Mucosa of descending colon (tissue), 3 donors: ENCODE data around the gene ADORA2B. TPM values are rescaled to one million over a fixed set of nuclear protein-coding genes. Genes with fewer than 3 reads are reported as not detected.

ENCODE experiments used
- ATAC-seq: fragments of 200-7000 bp; cut with Tn5 transposase; one replicate; pipeline ENCODE4 v1.9.1; 2020; ENCODE audit warnings: mild to moderate bottlenecking, moderate library complexity
- DNase-seq, 3 donors: peaks; one replicate each; pipeline ENCODE4 v3.0.0-alpha.2; 2020
- H3K36me3 ChIP-seq: fragments of 200-600 bp; one replicate; pipeline ENCODE4 v1.8.0; 2021; ENCODE audit warnings: low read depth, mild to moderate bottlenecking
- H3K4me1 ChIP-seq: fragments of 200-600 bp; one replicate; pipeline ENCODE4 v1.8.0; 2021; ENCODE audit warnings: low read depth, mild to moderate bottlenecking
- H3K4me3 ChIP-seq: fragments of 200-600 bp; one replicate; pipeline ENCODE4 v1.8.0; 2021; ENCODE audit warnings: mild to moderate bottlenecking
- H3K9me3 ChIP-seq: fragments of 200-600 bp; one replicate; pipeline ENCODE4 v1.8.0; 2021; ENCODE audit warnings: mild to moderate bottlenecking
- intact Hi-C, 2 donors: fragments of 100-400 bp; cut with DNase I in 1 of 2; cut with micrococcal nuclease in 1 of 2; formaldehyde crosslinking; loops; one replicate each; pipeline versions ENCODE4 v1.11.0 to v1.11.1; 2022; cut with DNase I, micrococcal nuclease
- total RNA-seq, 3 donors: library from RNA; stranded (reverse); fragmentation: NEBNext Ultra II Directional in 2 of 3; extraction: Animal tissue kit (Norgen Biotek cat#: 25700) in 2 of 3; gene quantifications; one replicate each; pipeline versions ENCODE4 v1.2.1 to v1.2.4, GENCODE V29; 2021 to 2023
- TF ChIP-seq, protein P1 (sequence below): fragments of 200-600 bp; IDR thresholded peaks from one replicate; pipeline ENCODE4 v1.8.0; 2022; ENCODE audit warnings: antibody characterized with exemption, mild to moderate bottlenecking
- donor health status: DM: no; HTN: no; CAD: no; lungs with moderate emphysema.
- donor health status: DM: no; HTN: no; CAD: no.
- donor health status: DM: no; HTN: yes; CAD: no.

The ADORA2B gene
- total RNA-seq, 3 donors from 2014 or later: 11.9 to 32.9 (median 24.4) TPM

GRCh38 chr17:15918261-15918660 is 26.7 kb upstream of the ADORA2B start:
- Histone ChIP-seq H3K4me1 (peaks cover 4% of the 10 kb centered on the region), H3K4me3 (no peak overlapping the region), H3K9me3 (peaks cover 3% of the 10 kb centered on the region), H3K36me3 (no peaks in the 10 kb centered on the region)
- TF ChIP-seq, protein P1, sequence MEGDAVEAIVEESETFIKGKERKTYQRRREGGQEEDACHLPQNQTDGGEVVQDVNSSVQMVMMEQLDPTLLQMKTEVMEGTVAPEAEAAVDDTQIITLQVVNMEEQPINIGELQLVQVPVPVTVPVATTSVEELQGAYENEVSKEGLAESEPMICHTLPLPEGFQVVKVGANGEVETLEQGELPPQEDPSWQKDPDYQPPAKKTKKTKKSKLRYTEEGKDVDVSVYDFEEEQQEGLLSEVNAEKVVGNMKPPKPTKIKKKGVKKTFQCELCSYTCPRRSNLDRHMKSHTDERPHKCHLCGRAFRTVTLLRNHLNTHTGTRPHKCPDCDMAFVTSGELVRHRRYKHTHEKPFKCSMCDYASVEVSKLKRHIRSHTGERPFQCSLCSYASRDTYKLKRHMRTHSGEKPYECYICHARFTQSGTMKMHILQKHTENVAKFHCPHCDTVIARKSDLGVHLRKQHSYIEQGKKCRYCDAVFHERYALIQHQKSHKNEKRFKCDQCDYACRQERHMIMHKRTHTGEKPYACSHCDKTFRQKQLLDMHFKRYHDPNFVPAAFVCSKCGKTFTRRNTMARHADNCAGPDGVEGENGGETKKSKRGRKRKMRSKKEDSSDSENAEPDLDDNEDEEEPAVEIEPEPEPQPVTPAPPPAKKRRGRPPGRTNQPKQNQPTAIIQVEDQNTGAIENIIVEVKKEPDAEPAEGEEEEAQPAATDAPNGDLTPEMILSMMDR: no peak
- DNase-seq: no peak
- intact Hi-C loops: no loop called here
- no peak for ATAC-seq

DNA sequence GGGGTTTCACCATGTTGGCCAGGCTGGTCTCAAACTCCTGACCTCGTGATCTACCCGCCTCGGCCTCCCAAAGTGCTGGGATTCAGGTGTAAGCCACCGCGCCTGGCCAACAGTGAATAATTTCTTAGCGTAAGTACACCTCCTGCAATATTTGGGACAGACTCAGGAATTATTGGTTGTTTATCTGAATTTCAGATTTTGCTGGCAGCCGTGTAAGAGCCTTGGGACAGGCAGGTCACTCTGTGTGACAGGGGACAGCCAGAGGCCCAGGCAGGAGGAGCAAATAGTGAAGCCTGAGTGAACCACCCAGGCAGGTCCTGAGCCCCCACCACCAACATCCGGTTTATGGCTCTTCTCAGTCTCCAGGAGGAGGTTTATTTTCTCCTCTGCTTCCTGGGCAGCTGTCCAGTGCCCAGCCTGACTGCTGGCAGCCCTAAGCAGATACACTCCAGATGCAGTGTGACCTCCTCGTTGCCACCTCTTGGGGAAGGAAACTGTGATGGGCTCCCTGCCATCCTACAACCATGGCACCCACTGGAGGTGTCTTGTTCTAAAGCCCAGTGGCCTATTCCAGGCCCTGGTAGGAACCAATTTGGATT is 26.2 kb upstream of the ADORA2B start:
- Histone ChIP-seq H3K4me1 (peaks cover 4% of the 10 kb centered on the region), H3K36me3 (no peaks in the 10 kb centered on the region), H3K9me3 (peaks cover 3% of the 10 kb centered on the region), H3K4me3 (no peak overlapping the region)
- intact Hi-C loops: no loop called here
- TF ChIP-seq, protein P1: no peak
- DNase-seq (peak in 2 of 3 donors; percentile 50 to 51), ATAC-seq (peak; percentile 79)

- intact Hi-C loops: no loop called here
- ATAC-seq (no peak), DNase-seq (no peak)
- Histone ChIP-seq H3K9me3 (peaks cover 3% of the 10 kb centered on the region), H3K4me3 (no peak overlapping the region), H3K36me3 (no peaks in the 10 kb centered on the region), H3K4me1 (peaks cover 4% of the 10 kb centered on the region)
- TF ChIP-seq, protein P1: no peak
Observed at GRCh38 chr17:15919466-15919865, 25.5 kb upstream of the ADORA2B start.

DNA sequence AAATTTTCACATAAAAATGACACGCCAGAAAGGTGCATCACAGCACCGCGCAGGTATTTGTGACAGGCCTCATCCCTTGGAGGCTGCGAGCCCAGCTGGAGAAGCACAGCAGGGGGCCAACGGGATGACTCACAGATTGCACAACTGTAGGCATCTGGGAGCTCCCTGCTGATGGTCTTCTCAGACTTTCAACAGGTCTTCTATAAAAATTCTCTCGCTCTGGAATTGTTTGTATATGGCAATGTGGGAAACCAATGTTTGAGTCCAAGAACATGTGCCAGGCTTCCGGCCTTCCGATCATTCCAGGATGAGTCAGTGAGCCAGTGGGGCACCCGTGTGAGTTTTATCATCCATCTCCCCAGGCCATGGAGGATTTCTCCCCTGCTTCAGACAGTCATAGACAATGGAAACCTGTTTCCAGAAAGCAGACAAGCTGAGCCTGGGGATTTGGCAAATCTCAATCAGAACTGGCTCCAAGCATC is 24.1 kb upstream of the ADORA2B start:
- Histone ChIP-seq H3K4me1 (peaks cover 4% of the 10 kb centered on the region), H3K4me3 (no peak overlapping the region), H3K36me3 (no peaks in the 10 kb centered on the region), H3K9me3 (peaks cover 3% of the 10 kb centered on the region)
- DNase-seq (no peak), ATAC-seq (no peak)
- intact Hi-C loops: no loop called here
- TF ChIP-seq, protein P1: no peak

- intact Hi-C loops: no loop called here
- ATAC-seq (no peak), DNase-seq (no peak)
- H3K4me1 ChIP-seq: peaks cover 4% of the 10 kb centered on the region
- no peaks in the 10 kb centered on the region for H3K36me3 ChIP-seq
- H3K9me3 ChIP-seq: peaks cover 3% of the 10 kb centered on the region
- TF ChIP-seq, protein P1: no peak
- no peak overlapping the region for H3K4me3 ChIP-seq
Observed at GRCh38 chr17:15921640-15922039, 23.3 kb upstream of the ADORA2B start.

DNA sequence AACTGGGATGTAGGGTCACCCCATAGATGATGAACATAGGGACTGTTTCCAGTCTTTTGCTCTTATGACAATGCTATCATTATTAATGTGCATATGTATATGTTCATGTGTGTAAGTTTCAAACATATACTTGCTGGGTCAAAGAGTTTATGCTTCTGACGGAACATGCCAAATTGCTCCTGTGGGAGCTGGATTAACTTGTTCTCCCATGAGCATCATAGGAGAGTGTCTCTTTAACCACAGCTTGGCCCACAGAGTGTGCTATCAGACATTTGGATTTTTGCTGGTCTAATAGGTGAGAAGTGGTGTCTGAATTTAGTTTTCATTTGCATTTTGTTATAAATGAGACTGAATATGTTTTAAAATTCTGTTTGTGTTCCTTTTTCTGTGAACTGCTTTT is 22.3 kb upstream of the ADORA2B start:
- H3K4me1 ChIP-seq: no peaks in the 10 kb centered on the region
- no peaks in the 10 kb centered on the region for H3K36me3 ChIP-seq
- peaks cover 3% of the 10 kb centered on the region for H3K9me3 ChIP-seq
- intact Hi-C loops: no loop called here
- ATAC-seq (no peak), DNase-seq (no peak)
- TF ChIP-seq, protein P1: no peak
- H3K4me3 ChIP-seq: no peak overlapping the region
